Osteocyte (in vitro differentiated cells): ENCODE data around the gene REEP1. TPM values are rescaled to one million over a fixed set of nuclear protein-coding genes. Genes with fewer than 3 reads are reported as not detected.

ENCODE experiments used
- DNase-seq: peaks from one replicate; pipeline ENCODE4 v3.0.0; 2021; ENCODE audit warnings: mixed read lengths; ENCODE audit not compliant: unreplicated experiment; ENCODE audit errors: extremely low spot score
- H3K27ac Mint-ChIP-seq: one replicate; pipeline ENCODE4 v1.8.0; 2021; ENCODE audit warnings: mild to moderate bottlenecking, mixed read lengths; ENCODE audit not compliant: unreplicated experiment
- H3K27me3 Mint-ChIP-seq: one replicate; pipeline ENCODE4 v1.8.0; 2021; ENCODE audit warnings: mixed read lengths; ENCODE audit not compliant: unreplicated experiment
- H3K36me3 Mint-ChIP-seq: one replicate; pipeline ENCODE4 v1.8.0; 2021; ENCODE audit warnings: mixed read lengths; ENCODE audit not compliant: unreplicated experiment
- H3K4me1 Mint-ChIP-seq: one replicate; pipeline ENCODE4 v1.8.0; 2021; ENCODE audit warnings: mixed read lengths; ENCODE audit not compliant: unreplicated experiment
- H3K4me3 Mint-ChIP-seq: one replicate; pipeline ENCODE4 v1.8.0; 2021; ENCODE audit warnings: mild to moderate bottlenecking, moderate library complexity, mixed read lengths; ENCODE audit not compliant: unreplicated experiment
- H3K9me3 Mint-ChIP-seq: one replicate; pipeline ENCODE4 v1.8.0; 2021; ENCODE audit warnings: mixed read lengths; ENCODE audit not compliant: unreplicated experiment
- CTCF ChIP-seq: fragments of 200-600 bp; sonication (generic); IDR thresholded peaks from 2 replicates; pipeline ENCODE4 v1.5.0; 2021; ENCODE audit warnings: antibody characterized with exemption, mild to moderate bottlenecking, moderate library complexity
- total RNA-seq: library from RNA; stranded (reverse); gene quantifications from 2 replicates; pipeline ENCODE4 v1.2.1, GENCODE V29; 2021

REEP1 gene
- total RNA-seq, 1 donor from 2014 or later: not detected

DNA sequence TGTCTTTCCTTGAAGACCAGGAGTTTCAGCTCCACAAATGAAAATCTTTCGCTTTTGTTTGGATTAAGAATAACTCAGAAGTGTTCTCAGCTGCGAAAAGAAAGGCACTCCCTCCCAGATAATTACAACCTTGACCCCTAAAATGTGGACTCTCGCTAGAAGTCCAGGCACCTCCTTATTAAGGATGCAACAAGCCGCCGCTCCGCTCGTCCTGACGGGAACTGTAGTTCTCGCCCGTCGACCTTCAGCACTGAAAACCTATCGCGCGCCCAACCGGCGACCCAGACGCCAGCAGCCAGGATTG, 142.7 kb downstream of the REEP1 start:
- Mint-ChIP-seq H3K27me3 (no peaks in the 10 kb centered on the region), H3K4me1 (peaks cover 49% of the 10 kb centered on the region), H3K9me3 (no peaks in the 10 kb centered on the region), H3K4me3 (peak overlapping the region; percentile 90), H3K36me3 (peaks cover 5% of the 10 kb centered on the region), H3K27ac (peak overlapping the region; percentile 93)
- TF ChIP-seq CTCF: no peak
- no peak for DNase-seq

DNA sequence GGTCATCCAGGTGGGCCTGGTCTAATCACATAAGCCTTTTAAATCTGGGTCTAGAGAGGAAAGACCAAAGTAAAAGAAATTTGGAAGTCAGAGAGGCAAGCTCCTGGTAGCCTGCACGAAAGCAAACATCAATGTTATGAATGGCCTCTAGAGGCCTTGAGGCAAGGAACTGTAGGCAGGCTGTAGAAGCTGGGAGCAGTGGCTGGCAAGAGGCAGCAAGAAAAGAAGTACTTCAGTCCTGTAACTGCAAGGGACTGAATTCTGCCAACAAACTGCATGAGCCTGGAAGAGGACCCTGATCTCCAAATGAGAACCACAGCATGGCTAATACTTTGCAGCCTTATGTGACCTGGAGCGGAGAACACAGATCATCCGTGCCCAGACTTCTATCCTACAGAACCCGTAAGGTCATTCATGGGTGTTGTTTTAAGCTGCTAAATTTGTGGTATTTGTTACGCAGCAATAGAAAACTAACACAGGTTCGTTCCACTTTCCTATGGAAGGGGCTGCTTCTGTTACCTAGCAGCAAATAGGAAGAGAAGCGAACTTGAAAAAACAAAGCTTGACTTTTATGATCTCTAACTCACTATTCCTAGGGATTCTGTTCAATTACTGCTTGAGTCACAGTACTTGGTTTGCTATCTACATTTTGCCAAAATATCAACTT, 143.4 kb downstream of the REEP1 start:
- no peak for TF ChIP-seq CTCF
- Mint-ChIP-seq H3K27me3 (no peaks in the 10 kb centered on the region), H3K27ac (peak overlapping the region; percentile 93), H3K4me3 (peak overlapping the region; percentile 90), H3K4me1 (peaks cover 43% of the 10 kb centered on the region), H3K36me3 (peaks cover 5% of the 10 kb centered on the region), H3K9me3 (no peaks in the 10 kb centered on the region)
- DNase-seq: no peak

GRCh38 chr2:86189782-86190416, 147.5 kb downstream of the REEP1 start:
- no peak for DNase-seq
- Mint-ChIP-seq H3K4me3 (no peak overlapping the region), H3K9me3 (no peaks in the 10 kb centered on the region), H3K36me3 (peaks cover 5% of the 10 kb centered on the region), H3K27me3 (no peaks in the 10 kb centered on the region), H3K27ac (no peak overlapping the region), H3K4me1 (peaks cover 27% of the 10 kb centered on the region)
- no peak for TF ChIP-seq CTCF

GRCh38 chr2:86186431-86186830, 151.0 kb downstream of the REEP1 start:
- no peaks in the 10 kb centered on the region for H3K9me3 Mint-ChIP-seq

More at GRCh38 chr2:86186431-86186830, 151.0 kb downstream of the REEP1 start:
- H3K4me1 Mint-ChIP-seq: peaks cover 8% of the 10 kb centered on the region
- no peak overlapping the region for H3K4me3 Mint-ChIP-seq
- H3K27ac Mint-ChIP-seq: no peak overlapping the region
- no peak for DNase-seq
- no peak for TF ChIP-seq CTCF
- peaks cover 3% of the 10 kb centered on the region for H3K36me3 Mint-ChIP-seq
- no peaks in the 10 kb centered on the region for H3K27me3 Mint-ChIP-seq
